HG03064 (cell line): Measurements from ENCODE around the gene SLC6A6.
"Not testable (repeated sequence)": the region's sequence is repeated elsewhere in the genome, so short reads cannot be mapped to it uniquely, and the experiment has no call there.

Source experiments
- ATAC-seq: cut with Tn5 transposase; IDR thresholded peaks from one replicate; pipeline ENCODE4 v1.9.1; 2021; ENCODE audit warnings: low read depth; ENCODE audit not compliant: unreplicated experiment

The SLC6A6 gene

GRCh38 chr3:14512942-14513327 lies 110.5 kb downstream of the SLC6A6 start:
- no peak for ATAC-seq

- ATAC-seq, result no peak
Observed at GRCh38 chr3:14513566-14514322, 111.3 kb downstream of the SLC6A6 start.

GRCh38 chr3:14514323-14514720 lies 111.9 kb downstream of the SLC6A6 start:
- ATAC-seq, result no peak

GRCh38 chr3:14515526-14515925 lies 113.1 kb downstream of the SLC6A6 start:
- ATAC-seq, result not testable (repeated sequence)

- ATAC-seq, result no peak
Observed at GRCh38 chr3:14516738-14517345, 114.4 kb downstream of the SLC6A6 start.

- ATAC-seq, result no peak
Observed at GRCh38 chr3:14517601-14518431, 115.4 kb downstream of the SLC6A6 start.

- ATAC-seq, result no peak
Observed at GRCh38 chr3:14518432-14518802, 116.0 kb downstream of the SLC6A6 start.

- ATAC-seq, result no peak
Observed at GRCh38 chr3:14518893-14519292, 116.5 kb downstream of the SLC6A6 start.

GRCh38 chr3:14519406-14519805 lies 117.0 kb downstream of the SLC6A6 start:
- no peak for ATAC-seq

GRCh38 chr3:14520149-14520548 lies 117.7 kb downstream of the SLC6A6 start:
- no peak for ATAC-seq

GRCh38 chr3:14520967-14521366 lies 118.6 kb downstream of the SLC6A6 start:
- ATAC-seq, result no peak

GRCh38 chr3:14521611-14522010 lies 119.2 kb downstream of the SLC6A6 start:
- ATAC-seq, result no peak

GRCh38 chr3:14522129-14522691 lies 119.8 kb downstream of the SLC6A6 start:
- no peak for ATAC-seq

GRCh38 chr3:14522768-14523167 lies 120.4 kb downstream of the SLC6A6 start:
- ATAC-seq, result no peak

- no peak for ATAC-seq
Observed at GRCh38 chr3:14523792-14524191, 121.4 kb downstream of the SLC6A6 start.

GRCh38 chr3:14524311-14524711 lies 121.9 kb downstream of the SLC6A6 start:
- no peak for ATAC-seq

- ATAC-seq, result no peak
Observed at GRCh38 chr3:14524920-14525660, 122.7 kb downstream of the SLC6A6 start.

- ATAC-seq, result no peak
Observed at GRCh38 chr3:14525685-14526631, 123.6 kb downstream of the SLC6A6 start.

GRCh38 chr3:14528081-14528480 lies 125.7 kb downstream of the SLC6A6 start:
- no peak for ATAC-seq
